GM23338 (cell line): ENCODE data around the gene BIRC5. TPM values are rescaled to one million over a fixed set of nuclear protein-coding genes. Genes with fewer than 3 reads are reported as not detected.

Experiments
- ATAC-seq: fragments of 200-7000 bp; cut with Tn5 transposase; 3 replicates; pipeline ENCODE4 v1.9.1; 2020
- DNase-seq: peaks from one replicate; pipeline ENCODE4 v3.0.0-alpha.2; 2015; ENCODE audit warnings: low spot score
- H2AFZ ChIP-seq: fragments of 200-600 bp; sonication (generic); 2 replicates; pipeline ENCODE4 v1.8.0; 2016; ENCODE audit warnings: antibody characterized with exemption, mild to moderate bottlenecking, moderate library complexity
- H3F3A ChIP-seq: fragments of 200-600 bp; sonication (generic); replicated peaks from 2 replicates; pipeline ENCODE4 v1.8.0; 2017; ENCODE audit warnings: antibody characterized with exemption, mixed run types, low read depth
- H3K27ac ChIP-seq: fragments of 200-600 bp; sonication (generic); 2 replicates; pipeline ENCODE4 v1.6.1; 2016; ENCODE audit warnings: low read depth
- H3K27me3 ChIP-seq: fragments of 200-600 bp; sonication (generic); 2 replicates; pipeline ENCODE4 v1.8.0; 2016; ENCODE audit warnings: mild to moderate bottlenecking, mixed run types, moderate library complexity; ENCODE audit not compliant: insufficient read depth
- H3K36me3 ChIP-seq: fragments of 200-600 bp; sonication (generic); 2 replicates; pipeline ENCODE4 v1.8.0; 2016; ENCODE audit warnings: mild to moderate bottlenecking; ENCODE audit not compliant: insufficient read depth
- H3K4me1 ChIP-seq: fragments of 200-600 bp; sonication (generic); 2 replicates; pipeline ENCODE4 v1.8.0; 2016; ENCODE audit warnings: mild to moderate bottlenecking, moderate library complexity; ENCODE audit not compliant: insufficient read depth
- H3K4me2 ChIP-seq: fragments of 200-600 bp; sonication (generic); 2 replicates; pipeline ENCODE4 v1.7.1; 2017; ENCODE audit warnings: mixed run types
- H3K4me3 ChIP-seq: fragments of 200-600 bp; sonication (generic); 2 replicates; pipeline ENCODE4 v1.6.1; 2016; ENCODE audit warnings: mixed run types
- H3K79me2 ChIP-seq: fragments of 200-600 bp; sonication (generic); replicated peaks from 2 replicates; pipeline ENCODE4 v1.8.0; 2017; ENCODE audit warnings: mild to moderate bottlenecking; ENCODE audit not compliant: insufficient read depth
- H3K9me2 ChIP-seq: fragments of 200-600 bp; sonication (generic); 2 replicates; pipeline ENCODE4 v1.8.0; 2017; ENCODE audit not compliant: insufficient read depth
- H4K20me1 ChIP-seq: fragments of 200-600 bp; sonication (generic); replicated peaks from 2 replicates; pipeline ENCODE4 v1.8.0; 2017; ENCODE audit warnings: mild to moderate bottlenecking; ENCODE audit not compliant: insufficient read depth
- H3K27ac Mint-ChIP-seq: 2 replicates; pipeline ENCODE4 v1.8.0; 2020; ENCODE audit warnings: inconsistent platforms, mild to moderate bottlenecking, moderate library complexity, mixed read lengths
- H3K27me3 Mint-ChIP-seq: 3 replicates; pipeline ENCODE4 v1.8.0; 2022; ENCODE audit warnings: low read depth, mild to moderate bottlenecking, moderate library complexity, mixed read lengths, inconsistent platforms; ENCODE audit not compliant: insufficient read depth, poor library complexity
- H3K36me3 Mint-ChIP-seq: 3 replicates; pipeline ENCODE4 v1.8.0; 2021; ENCODE audit warnings: low read depth, mild to moderate bottlenecking, inconsistent platforms, moderate library complexity, mixed read lengths
- H3K4me1 Mint-ChIP-seq: 3 replicates; pipeline ENCODE4 v1.8.0; 2020; ENCODE audit warnings: mild to moderate bottlenecking, inconsistent platforms, mixed read lengths
- H3K4me3 Mint-ChIP-seq: 3 replicates; pipeline ENCODE4 v1.8.0; 2021; ENCODE audit warnings: moderate library complexity, mild to moderate bottlenecking, inconsistent platforms, mixed read lengths
- H3K9me3 Mint-ChIP-seq: 3 replicates; pipeline ENCODE4 v1.8.0; 2020; ENCODE audit warnings: moderate library complexity, mild to moderate bottlenecking, inconsistent platforms, mixed read lengths
- ETS1 ChIP-seq: IDR thresholded peaks from 2 replicates; pipeline ENCODE4 v1.6.1; 2016; ENCODE audit warnings: antibody characterized with exemption
- POLR2AphosphoS5 ChIP-seq: IDR thresholded peaks from 2 replicates; pipeline ENCODE4 v1.6.1; 2016; ENCODE audit warnings: antibody characterized with exemption, low read depth
- ZNF114 ChIP-seq: fragments of 250-450 bp; sonication (Bioruptor Pico); IDR thresholded peaks from 2 replicates; pipeline ENCODE4 v1.5.0; 2020; ENCODE audit warnings: mild to moderate bottlenecking, moderate library complexity
- ZNF331 ChIP-seq: fragments of 250-450 bp; sonication (Bioruptor Pico); IDR thresholded peaks from 2 replicates; pipeline ENCODE4 v1.5.0; 2020; ENCODE audit warnings: low read depth, mild to moderate bottlenecking, moderate library complexity
- polyA plus RNA-seq: library from polyadenylated mRNA; unstranded; fragments of >200 nt; fragmentation: Nextera tagmentation; extraction: Ambion mirVana; gene quantifications from 2 replicates; pipeline ENCODE4 v1.2.1, GENCODE V29; 2016
- total RNA-seq: library from RNA; depleted of rRNA; stranded (reverse); fragments of >200 nt; shearing (Covaris generic); gene quantifications from 2 replicates; pipeline ENCODE4 v1.2.3, GENCODE V29; 2014
- TF ChIP-seq, protein P1 (sequence below), 2 experiments: fragments of 200-600 bp in 1 of 2; sonication (generic) in 1 of 2; conservative IDR thresholded peaks; 2 replicates each; pipeline versions ENCODE4 v1.5.1 to v1.6.1; 2016 to 2017; ENCODE audit warnings: antibody characterized with exemption in 2 of 2, low read depth in 2 of 2, mild to moderate bottlenecking in 2 of 2, moderate library complexity in 1 of 2

Gene BIRC5
- total and polyA plus RNA-seq, 2 experiments from 2014 or later = 89.7 to 111 TPM

DNA sequence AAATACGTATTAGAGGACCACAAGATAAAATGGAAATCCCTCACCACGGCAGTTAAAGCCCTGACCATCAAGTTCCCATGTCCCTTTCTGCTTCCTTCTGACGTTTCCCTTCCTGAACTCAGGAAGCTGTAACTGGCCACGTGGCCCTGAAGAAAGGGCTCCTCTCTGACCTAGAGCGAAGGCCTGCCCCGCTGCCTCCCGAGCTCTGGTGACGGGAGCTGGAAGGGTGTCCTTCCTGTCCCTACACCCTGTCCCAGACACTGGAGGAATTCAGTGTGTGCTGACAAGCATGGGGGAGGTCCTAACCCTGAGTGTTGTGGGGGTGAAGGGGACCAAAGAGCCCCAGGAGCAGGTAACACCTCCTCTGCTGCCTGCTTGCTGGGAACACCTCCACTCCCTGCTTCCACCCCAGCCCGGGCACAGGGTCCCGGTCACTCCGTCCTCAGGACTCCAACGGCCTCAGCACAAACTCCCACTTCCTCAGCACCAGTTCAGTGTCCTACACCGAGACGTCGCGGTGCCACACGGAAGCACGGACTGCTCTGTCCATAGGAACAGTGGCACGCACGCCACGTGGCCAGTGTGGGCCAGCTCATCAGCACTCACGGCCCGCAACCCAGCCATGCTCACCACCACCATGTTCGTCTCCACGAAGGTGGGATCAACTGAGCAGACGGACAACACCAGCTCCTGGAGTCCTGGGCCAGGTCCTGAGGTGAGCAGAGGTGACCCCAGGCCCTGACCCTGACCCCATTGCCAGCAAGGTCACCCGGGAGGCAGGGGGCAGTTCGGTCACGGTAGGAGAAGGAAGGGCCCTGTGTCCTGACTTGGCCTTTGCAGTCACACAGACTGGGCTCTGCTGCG is 34.2 kb downstream of the BIRC5 start:
- Mint-ChIP-seq H3K27ac (no peak overlapping the region; the same call in 1 of the 2 replicates), H3K27me3 (peaks cover 21% of the 10 kb centered on the region), H3K4me3 (no peak overlapping the region), H3K9me3 (peaks cover 7% of the 10 kb centered on the region; the same call in 2 of the 3 replicates), H3K36me3 (peaks cover 3% of the 10 kb centered on the region; the same call in 1 of the 3 replicates), H3K4me1 (peaks cover 21% of the 10 kb centered on the region; the same call in 2 of the 3 replicates)
- DNase-seq (no peak), ATAC-seq (no peak)
- peaks cover 5% of the 10 kb centered on the region; the same call in 1 of the 2 replicates for H3K4me1 ChIP-seq
- no peaks in the 10 kb centered on the region for H3K79me2 ChIP-seq
- TF ChIP-seq, protein P1, sequence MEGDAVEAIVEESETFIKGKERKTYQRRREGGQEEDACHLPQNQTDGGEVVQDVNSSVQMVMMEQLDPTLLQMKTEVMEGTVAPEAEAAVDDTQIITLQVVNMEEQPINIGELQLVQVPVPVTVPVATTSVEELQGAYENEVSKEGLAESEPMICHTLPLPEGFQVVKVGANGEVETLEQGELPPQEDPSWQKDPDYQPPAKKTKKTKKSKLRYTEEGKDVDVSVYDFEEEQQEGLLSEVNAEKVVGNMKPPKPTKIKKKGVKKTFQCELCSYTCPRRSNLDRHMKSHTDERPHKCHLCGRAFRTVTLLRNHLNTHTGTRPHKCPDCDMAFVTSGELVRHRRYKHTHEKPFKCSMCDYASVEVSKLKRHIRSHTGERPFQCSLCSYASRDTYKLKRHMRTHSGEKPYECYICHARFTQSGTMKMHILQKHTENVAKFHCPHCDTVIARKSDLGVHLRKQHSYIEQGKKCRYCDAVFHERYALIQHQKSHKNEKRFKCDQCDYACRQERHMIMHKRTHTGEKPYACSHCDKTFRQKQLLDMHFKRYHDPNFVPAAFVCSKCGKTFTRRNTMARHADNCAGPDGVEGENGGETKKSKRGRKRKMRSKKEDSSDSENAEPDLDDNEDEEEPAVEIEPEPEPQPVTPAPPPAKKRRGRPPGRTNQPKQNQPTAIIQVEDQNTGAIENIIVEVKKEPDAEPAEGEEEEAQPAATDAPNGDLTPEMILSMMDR (conservative IDR thresholded peaks at IDR 0.05; ENCODE audit: low read depth in 2 of 2) = no peak
- TF ChIP-seq ETS1 (no peak), ZNF114 (CRISPR knock-in tag) (no peak), ZNF331 (CRISPR knock-in tag) (no peak), POLR2AphosphoS5 (no peak)
- H3K27me3 ChIP-seq = no peaks in the 10 kb centered on the region
- H3K4me3 ChIP-seq = no peak overlapping the region
- H4K20me1 ChIP-seq = no peaks in the 10 kb centered on the region
- no peaks in the 10 kb centered on the region for H3K9me2 ChIP-seq
- H3K36me3 ChIP-seq = no peaks in the 10 kb centered on the region
- no peak overlapping the region for H3K27ac ChIP-seq
- no peak overlapping the region for H2AFZ ChIP-seq
- no peak overlapping the region for H3K4me2 ChIP-seq
- no peaks in the 10 kb centered on the region for H3F3A ChIP-seq

GRCh38 chr17:78249074-78249817 is 35.2 kb downstream of the BIRC5 start:
- Mint-ChIP-seq H3K27me3 (peaks cover 24% of the 10 kb centered on the region), H3K9me3 (peaks cover 7% of the 10 kb centered on the region; the same call in 2 of the 3 replicates), H3K27ac (no peak overlapping the region), H3K4me1 (peaks cover 24% of the 10 kb centered on the region; the same call in 2 of the 3 replicates), H3K4me3 (no peak overlapping the region), H3K36me3 (peaks cover 3% of the 10 kb centered on the region; the same call in 1 of the 3 replicates)
- DNase-seq (no peak), ATAC-seq (no peak)
- Histone ChIP-seq H3K4me3 (no peak overlapping the region), H3K27me3 (no peaks in the 10 kb centered on the region), H3K4me1 (peaks cover 12% of the 10 kb centered on the region), H4K20me1 (no peaks in the 10 kb centered on the region), H2AFZ (no peak overlapping the region), H3K9me2 (no peaks in the 10 kb centered on the region), H3K79me2 (no peaks in the 10 kb centered on the region), H3K27ac (no peak overlapping the region), H3F3A (peaks cover 6% of the 10 kb centered on the region), H3K36me3 (no peaks in the 10 kb centered on the region), H3K4me2 (no peak overlapping the region)
- TF ChIP-seq POLR2AphosphoS5 = no peak
